Panc1 (cell line): ENCODE results near the gene C12orf42. TPM values are rescaled to one million over a fixed set of nuclear protein-coding genes. Genes with fewer than 3 reads are reported as not detected.

Experiments used
- ATAC-seq: fragments of 200-7000 bp; cut with Tn5 transposase; 2 replicates; pipeline ENCODE4 v1.9.1; 2020; ENCODE audit warnings: mild to moderate bottlenecking, moderate library complexity
- BruUV-seq: library from RNA; stranded (reverse); fragments of 400-500 nt; replicated peaks from 2 replicates; lab custom pipeline; 2021; lab: Mats Ljungman, UMichigan
- CTCF ChIA-PET: fragments of 300-600 bp; sonication (Branson Sonifier 250); formaldehyde crosslinking; loops from one replicate; lab custom pipeline; 2022; ENCODE audit warnings: antibody characterized with exemption; lab: Charles Lee
- POLR2A ChIA-PET: fragments of 300-600 bp; sonication (Branson Sonifier 250); formaldehyde crosslinking; loops from one replicate; lab custom pipeline; 2022; ENCODE audit warnings: antibody characterized with exemption; lab: Charles Lee
- DNase-seq: peaks from one replicate; pipeline ENCODE4 v3.0.0-alpha.2; 2010; ENCODE audit warnings: low read depth, low spot score
- H3K27ac ChIP-seq: 2 replicates; pipeline ENCODE4 v1.5.1; 2011; ENCODE audit warnings: mild to moderate bottlenecking, low read length, inconsistent platforms
- H3K27me3 ChIP-seq: fragments of 200-500 bp; sonication (Bioruptor generic); 2 replicates; pipeline ENCODE4 v1.6.0; 2014; ENCODE audit warnings: low read length, inconsistent platforms; ENCODE audit not compliant: control insufficient read depth, insufficient read depth
- H3K36me3 ChIP-seq: fragments of 200-500 bp; sonication (Bioruptor generic); 2 replicates; pipeline ENCODE4 v1.5.1; 2014; ENCODE audit warnings: inconsistent platforms, mild to moderate bottlenecking, low read length, moderate library complexity; ENCODE audit not compliant: control insufficient read depth, insufficient read depth
- H3K4me1 ChIP-seq: 2 replicates; pipeline ENCODE4 v1.5.1; 2011; ENCODE audit warnings: inconsistent platforms, mild to moderate bottlenecking, low read length, moderate library complexity; ENCODE audit not compliant: control insufficient read depth, insufficient read depth
- H3K4me3 ChIP-seq, 2 experiments: 2 replicates each; pipeline ENCODE4 v1.5.1; 2011 to 2012; ENCODE audit warnings: low read depth in 2 of 2, low read length in 2 of 2, mild to moderate bottlenecking in 2 of 2, inconsistent platforms in 1 of 2, moderate library complexity in 1 of 2
- H3K9me3 ChIP-seq: fragments of 200-500 bp; sonication (Bioruptor generic); 2 replicates; pipeline ENCODE4 v1.5.1; 2014; ENCODE audit warnings: low read depth, mild to moderate bottlenecking, inconsistent platforms, low read length, moderate library complexity; ENCODE audit not compliant: control insufficient read depth, insufficient read depth
- CTCF ChIP-seq: fragments of 450-650 bp; IDR thresholded peaks from 2 replicates; pipeline ENCODE4 v1.5.1; 2017; ENCODE audit warnings: mild to moderate bottlenecking
- POLR2AphosphoS5 ChIP-seq: IDR thresholded peaks from 2 replicates; pipeline ENCODE4 v1.6.1; 2012; ENCODE audit warnings: mild to moderate bottlenecking, low read depth, low read length, moderate library complexity
- REST ChIP-seq, 2 experiments: IDR thresholded peaks; 2 replicates each; pipeline ENCODE4 v1.6.1; 2011 to 2012; ENCODE audit warnings: low read depth in 2 of 2, control low read depth in 1 of 2, low read length in 1 of 2, mild to moderate bottlenecking in 1 of 2, moderate library complexity in 1 of 2; ENCODE audit not compliant: insufficient read depth in 1 of 2
- SIN3A ChIP-seq: IDR thresholded peaks from 2 replicates; pipeline ENCODE4 v1.6.1; 2012; ENCODE audit warnings: low read depth, mild to moderate bottlenecking, low read length, moderate library complexity, borderline replicate concordance; ENCODE audit not compliant: insufficient read depth
- TCF7L2 ChIP-seq: IDR thresholded peaks from 2 replicates; pipeline ENCODE4 v1.6.1; 2011; ENCODE audit warnings: mild to moderate bottlenecking, low read depth, low read length, inconsistent platforms
- in situ Hi-C: cut with HindIII; loops from 2 replicates; pipeline ENCODE4 v1.10.0; 2016; ENCODE audit warnings: low sequenced_read_pairs, low pct_unique_long_range_greater_than_20kb
- intact Hi-C: fragments of 100-400 bp; cut with micrococcal nuclease; formaldehyde crosslinking; loops from one replicate; pipeline ENCODE4 v1.10.0; 2022; ENCODE audit not compliant: unreplicated experiment
- total RNA-seq: library from RNA; stranded (reverse); gene quantifications from one replicate; pipeline ENCODE4 v1.2.1, GENCODE V29; 2021; ENCODE audit not compliant: unreplicated experiment

Gene C12orf42
- total RNA-seq, 1 experiment from 2014 or later, result not detected

DNA sequence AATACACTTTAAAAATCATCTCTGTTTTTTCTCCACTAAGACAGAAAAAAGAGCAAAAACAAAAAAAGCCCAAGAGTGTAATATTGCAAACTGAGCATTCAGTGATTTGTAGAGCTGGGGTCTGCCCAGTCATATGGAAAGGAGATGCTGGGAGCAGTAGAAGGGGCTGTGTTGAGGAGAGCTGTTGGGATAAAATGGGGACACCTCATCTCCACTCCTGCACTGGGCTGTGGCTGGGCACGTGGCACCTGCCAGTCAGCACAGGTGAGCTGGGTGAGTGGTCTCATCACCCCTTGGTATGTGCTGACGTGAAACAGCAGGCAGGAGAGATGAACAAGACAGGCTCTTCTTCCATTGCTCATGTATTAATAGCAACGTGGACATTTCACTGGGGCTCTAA, 217.4 kb downstream of the C12orf42 start:
- in situ Hi-C loops, result no loop called here
- CTCF ChIA-PET, result no interaction called here

DNA sequence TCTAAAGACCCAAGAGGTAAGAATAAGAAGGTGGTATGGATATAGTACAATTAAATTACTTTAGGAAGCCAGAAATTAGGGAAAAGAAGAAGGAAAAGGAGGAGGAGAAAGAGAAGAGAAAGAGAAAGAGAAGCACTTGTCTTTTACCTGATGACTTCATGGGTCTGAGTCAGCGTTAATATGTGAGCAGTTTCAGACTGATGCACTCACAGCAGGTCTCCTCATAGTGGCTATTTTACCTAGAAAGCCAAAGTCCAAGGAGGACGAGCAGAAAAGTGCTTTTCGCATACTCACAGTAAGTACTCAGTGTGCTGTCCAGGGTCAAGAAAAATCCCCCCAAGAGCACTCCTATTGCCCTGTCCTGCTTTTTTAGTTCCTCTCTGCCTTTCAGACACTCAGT, 222.1 kb downstream of the C12orf42 start:
- intact Hi-C loops, result no loop called here
- ChIA-PET CTCF (no interaction called here), POLR2A (no interaction called here)
- DNase-seq (no peak), ATAC-seq (no peak)
- H3K27ac ChIP-seq, result no peak overlapping the region
- in situ Hi-C loops, result no loop called here
- H3K9me3 ChIP-seq, result no peaks in the 10 kb centered on the region
- TF ChIP-seq REST (IDR thresholded peaks at IDR 0.05; ENCODE audit: insufficient read depth in 1 of 2, low read depth in 2 of 2, low read length in 1 of 2) (no peak), CTCF (no peak), SIN3A (no peak), TCF7L2 (no peak), POLR2AphosphoS5 (no peak)
- H3K4me3 ChIP-seq, result no peak overlapping the region
- H3K4me1 ChIP-seq, result no peaks in the 10 kb centered on the region
- H3K36me3 ChIP-seq, result no peaks in the 10 kb centered on the region
- H3K27me3 ChIP-seq, result no peaks in the 10 kb centered on the region; the same call in 1 of the 2 replicates
- BruUV-seq, result no TSS peak

More for the DNA sequence above, 217.4 kb downstream of the C12orf42 start:
- TF ChIP-seq POLR2AphosphoS5 (no peak), REST (IDR thresholded peaks at IDR 0.05; ENCODE audit: insufficient read depth in 1 of 2, low read depth in 2 of 2, low read length in 1 of 2) (no peak), SIN3A (no peak), TCF7L2 (no peak), CTCF (no peak)
- Histone ChIP-seq H3K36me3 (no peaks in the 10 kb centered on the region), H3K9me3 (no peaks in the 10 kb centered on the region), H3K4me1 (no peaks in the 10 kb centered on the region), H3K4me3 (no peak overlapping the region), H3K27ac (no peak overlapping the region), H3K27me3 (no peaks in the 10 kb centered on the region)
- no TSS peak for BruUV-seq
- POLR2A ChIA-PET, result no interaction called here
- intact Hi-C loops, result no loop called here
- DNase-seq (no peak), ATAC-seq (no peak)
